Caco-2 (cell line): Measurements from ENCODE around the gene SART1. TPM values are rescaled to one million over a fixed set of nuclear protein-coding genes. Genes with fewer than 3 reads are reported as not detected.
"Not testable (repeated sequence)": the region's sequence is repeated elsewhere in the genome, so short reads cannot be mapped to it uniquely, and the experiment has no call there.

Experiments used
- BruUV-seq: library from RNA; stranded (reverse); fragments of 400-500 nt; replicated peaks from 2 replicates; lab custom pipeline; 2021; lab: Mats Ljungman, UMichigan
- CTCF ChIA-PET: fragments of 300-600 bp; sonication (Branson Sonifier 250); formaldehyde crosslinking; loops from one replicate; lab custom pipeline; 2022; ENCODE audit warnings: antibody characterized with exemption; lab: Charles Lee
- POLR2A ChIA-PET: fragments of 300-600 bp; sonication (Branson Sonifier 250); formaldehyde crosslinking; loops from one replicate; lab custom pipeline; 2022; ENCODE audit warnings: antibody characterized with exemption; lab: Charles Lee
- DNase-seq, 2 experiments: peaks; one replicate each; pipeline versions ENCODE4 v3.0.0 to v3.0.0-alpha.2; 2020 to 2022
- H3K27me3 ChIP-seq: replicated peaks from 2 replicates; pipeline ENCODE4 v1.6.0; 2011; ENCODE audit warnings: low read length; ENCODE audit not compliant: control insufficient read depth, insufficient read depth
- H3K36me3 ChIP-seq: 2 replicates; pipeline ENCODE4 v1.5.1; 2011; ENCODE audit warnings: low read length; ENCODE audit not compliant: control insufficient read depth, insufficient read depth
- H3K4me1 ChIP-seq: fragments of 250-450 bp; sonication (Bioruptor Pico); 2 replicates; pipeline ENCODE4 v1.5.1; 2020; ENCODE audit warnings: mild to moderate bottlenecking
- H3K4me3 ChIP-seq: 2 replicates; pipeline ENCODE4 v1.5.1; 2011; ENCODE audit warnings: low read depth, mild to moderate bottlenecking, control low read depth, low read length
- H3K9me3 ChIP-seq: fragments of 250-450 bp; sonication (Bioruptor Pico); 2 replicates; pipeline ENCODE4 v1.5.1; 2020; ENCODE audit warnings: mild to moderate bottlenecking, moderate library complexity
- H3K27ac Mint-ChIP-seq: one replicate; pipeline ENCODE4 v1.8.0; 2022; ENCODE audit warnings: mixed read lengths; ENCODE audit not compliant: unreplicated experiment
- H3K27me3 Mint-ChIP-seq: one replicate; pipeline ENCODE4 v1.8.0; 2022; ENCODE audit warnings: mixed read lengths; ENCODE audit not compliant: insufficient read depth, unreplicated experiment
- H3K36me3 Mint-ChIP-seq: one replicate; pipeline ENCODE4 v1.8.0; 2022; ENCODE audit warnings: mild to moderate bottlenecking, mixed read lengths; ENCODE audit not compliant: insufficient read depth, unreplicated experiment
- H3K4me1 Mint-ChIP-seq: one replicate; pipeline ENCODE4 v1.8.0; 2022; ENCODE audit warnings: low read depth, mixed read lengths; ENCODE audit not compliant: unreplicated experiment
- H3K4me3 Mint-ChIP-seq: one replicate; pipeline ENCODE4 v1.8.0; 2022; ENCODE audit warnings: mild to moderate bottlenecking, moderate library complexity, mixed read lengths; ENCODE audit not compliant: unreplicated experiment
- H3K9me3 Mint-ChIP-seq: one replicate; pipeline ENCODE4 v1.8.0; 2022; ENCODE audit warnings: mixed read lengths; ENCODE audit not compliant: unreplicated experiment
- intact Hi-C: fragments of 100-400 bp; cut with micrococcal nuclease; formaldehyde crosslinking; loops from one replicate; pipeline ENCODE4 v1.10.0; 2022; ENCODE audit not compliant: unreplicated experiment
- total RNA-seq: library from RNA; stranded (reverse); gene quantifications from 2 replicates; pipeline ENCODE4 v1.2.3, GENCODE V29; 2022
- TF ChIP-seq, protein P1 (sequence below), 2 experiments: fragments of 200-600 bp in 1 of 2; IDR thresholded peaks; 1 replicate in 1 of 2; 2 replicates in 1 of 2; pipeline versions ENCODE4 v1.5.1 to v1.8.0; 2011 to 2022; ENCODE audit warnings: antibody characterized with exemption in 1 of 2, control low read depth in 1 of 2, inconsistent platforms in 1 of 2, low read depth in 1 of 2, low read length in 1 of 2, mild to moderate bottlenecking in 1 of 2, moderate library complexity in 1 of 2; ENCODE audit not compliant: insufficient read depth in 1 of 2, severe bottlenecking in 1 of 2, unreplicated experiment in 1 of 2

SART1 gene
- total RNA-seq, 1 experiment from 2014 or later, result 78.0 TPM

DNA sequence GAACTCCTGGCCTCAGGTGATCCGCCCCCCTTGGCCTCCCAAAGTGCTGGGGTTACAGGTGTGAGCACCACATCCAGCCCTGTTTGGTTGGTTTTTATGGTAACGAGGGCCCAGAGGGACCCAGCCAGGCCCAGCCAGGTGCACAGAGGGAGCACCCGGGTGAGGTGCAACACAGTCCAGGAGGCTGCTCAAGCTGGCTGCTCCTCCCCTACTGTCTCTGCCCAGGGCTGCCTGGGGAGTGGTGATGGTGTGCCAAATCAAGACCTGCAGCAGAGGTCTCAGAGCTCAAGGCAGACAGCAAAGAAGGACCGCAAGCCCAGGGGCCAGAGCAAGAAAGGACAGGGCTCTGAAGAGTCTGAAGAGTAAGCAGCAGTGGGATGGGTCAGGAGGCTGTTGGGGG, 14.9 kb upstream of the SART1 start:
- H3K27ac Mint-ChIP-seq, result no peak overlapping the region
- DNase-seq, result no peak
- no peaks in the 10 kb centered on the region for H3K27me3 ChIP-seq
- H3K36me3 Mint-ChIP-seq, result no peaks in the 10 kb centered on the region
- ChIA-PET POLR2A (no interaction called here), CTCF (interaction anchor here (0.7 kb wide), 1 partner anchor 34 kb away, joined by 3 read pairs; no protein-coding TSS in a partner anchor)
- H3K4me3 ChIP-seq, result no peak overlapping the region
- peaks cover 2% of the 10 kb centered on the region; the same call in 1 of the 2 replicates for H3K4me1 ChIP-seq
- no peaks in the 10 kb centered on the region for H3K27me3 Mint-ChIP-seq
- intact Hi-C loops, result no loop called here
- BruUV-seq, result no TSS peak
- H3K4me1 Mint-ChIP-seq, result no peaks in the 10 kb centered on the region
- H3K4me3 Mint-ChIP-seq, result no peak overlapping the region
- TF ChIP-seq, protein P1, sequence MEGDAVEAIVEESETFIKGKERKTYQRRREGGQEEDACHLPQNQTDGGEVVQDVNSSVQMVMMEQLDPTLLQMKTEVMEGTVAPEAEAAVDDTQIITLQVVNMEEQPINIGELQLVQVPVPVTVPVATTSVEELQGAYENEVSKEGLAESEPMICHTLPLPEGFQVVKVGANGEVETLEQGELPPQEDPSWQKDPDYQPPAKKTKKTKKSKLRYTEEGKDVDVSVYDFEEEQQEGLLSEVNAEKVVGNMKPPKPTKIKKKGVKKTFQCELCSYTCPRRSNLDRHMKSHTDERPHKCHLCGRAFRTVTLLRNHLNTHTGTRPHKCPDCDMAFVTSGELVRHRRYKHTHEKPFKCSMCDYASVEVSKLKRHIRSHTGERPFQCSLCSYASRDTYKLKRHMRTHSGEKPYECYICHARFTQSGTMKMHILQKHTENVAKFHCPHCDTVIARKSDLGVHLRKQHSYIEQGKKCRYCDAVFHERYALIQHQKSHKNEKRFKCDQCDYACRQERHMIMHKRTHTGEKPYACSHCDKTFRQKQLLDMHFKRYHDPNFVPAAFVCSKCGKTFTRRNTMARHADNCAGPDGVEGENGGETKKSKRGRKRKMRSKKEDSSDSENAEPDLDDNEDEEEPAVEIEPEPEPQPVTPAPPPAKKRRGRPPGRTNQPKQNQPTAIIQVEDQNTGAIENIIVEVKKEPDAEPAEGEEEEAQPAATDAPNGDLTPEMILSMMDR (IDR thresholded peaks at IDR 0.05; ENCODE audit: insufficient read depth in 1 of 2, low read depth in 1 of 2, low read length in 1 of 2, severe bottlenecking in 1 of 2, unreplicated experiment in 1 of 2), result no peak
- H3K9me3 Mint-ChIP-seq, result no peaks in the 10 kb centered on the region
- H3K9me3 ChIP-seq, result no peaks in the 10 kb centered on the region
- H3K36me3 ChIP-seq, result no peaks in the 10 kb centered on the region

DNA sequence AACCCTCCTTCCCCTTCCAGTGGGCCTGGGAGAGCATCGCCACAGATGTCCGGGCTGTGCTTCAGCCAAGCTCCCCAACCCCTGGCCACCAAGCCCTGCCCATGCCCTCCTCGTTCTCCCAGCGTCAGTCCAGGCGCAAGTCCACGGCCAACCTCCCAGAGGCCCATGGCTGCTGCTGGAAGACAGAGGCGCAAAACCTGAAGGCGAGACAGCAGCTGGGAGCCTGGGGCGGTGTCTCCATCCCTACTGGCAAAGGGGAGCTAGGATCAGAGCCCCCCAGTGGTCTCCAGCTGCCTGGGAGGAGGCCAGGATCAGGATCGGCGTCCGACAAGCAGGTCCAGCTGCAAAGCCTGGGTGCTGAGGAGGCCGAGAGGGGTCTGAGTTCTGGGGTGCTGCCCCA, 14.4 kb upstream of the SART1 start:
- Mint-ChIP-seq H3K9me3 (no peaks in the 10 kb centered on the region), H3K36me3 (no peaks in the 10 kb centered on the region), H3K4me1 (peaks cover 3% of the 10 kb centered on the region), H3K27me3 (no peaks in the 10 kb centered on the region), H3K27ac (no peak overlapping the region), H3K4me3 (no peak overlapping the region)
- TF ChIP-seq, protein P1 (IDR thresholded peaks at IDR 0.05; ENCODE audit: insufficient read depth in 1 of 2, low read depth in 1 of 2, low read length in 1 of 2, severe bottlenecking in 1 of 2, unreplicated experiment in 1 of 2), result no peak
- intact Hi-C loops, result no loop called here
- Histone ChIP-seq H3K27me3 (no peaks in the 10 kb centered on the region), H3K9me3 (no peaks in the 10 kb centered on the region), H3K36me3 (no peaks in the 10 kb centered on the region), H3K4me1 (peaks cover 6% of the 10 kb centered on the region), H3K4me3 (no peak overlapping the region)
- ChIA-PET POLR2A (no interaction called here), CTCF (interaction anchor here (0.6 kb wide), 1 partner anchor 932 kb away, joined by 3 read pairs; no protein-coding TSS in a partner anchor)
- BruUV-seq, result no TSS peak
- DNase-seq, result no peak

DNA sequence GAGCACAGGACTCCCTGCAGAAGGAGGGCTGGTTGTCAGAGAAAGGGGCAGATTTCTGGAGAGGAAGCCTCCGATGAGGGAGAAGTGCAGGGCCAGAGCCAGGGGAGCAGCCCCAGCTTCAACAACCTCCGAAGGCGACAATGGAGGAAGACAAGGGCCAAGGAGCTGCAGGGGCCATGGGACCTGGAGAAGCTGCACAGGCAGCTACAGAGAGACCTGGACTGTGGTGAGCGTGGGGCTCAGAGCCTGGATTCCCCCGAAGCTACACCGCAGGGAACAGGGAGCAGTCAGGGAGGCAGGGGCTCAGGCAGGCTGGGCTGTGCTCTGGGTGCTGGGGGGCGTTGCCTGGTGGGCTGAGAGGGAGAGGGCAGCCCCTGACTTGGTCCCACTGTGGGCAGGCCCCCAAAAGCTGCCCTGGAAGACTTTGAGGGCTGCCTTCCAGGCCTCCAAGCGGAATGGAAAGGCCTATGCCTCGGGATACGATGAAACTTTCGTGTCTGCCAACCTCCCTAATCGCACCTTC, 13.9 kb upstream of the SART1 start:
- H3K27ac Mint-ChIP-seq, result no peak overlapping the region
- Histone ChIP-seq H3K4me3 (no peak overlapping the region), H3K4me1 (peaks cover 12% of the 10 kb centered on the region), H3K36me3 (no peaks in the 10 kb centered on the region), H3K9me3 (no peaks in the 10 kb centered on the region), H3K27me3 (no peaks in the 10 kb centered on the region)
- intact Hi-C loops, result no loop called here
- H3K27me3 Mint-ChIP-seq, result no peaks in the 10 kb centered on the region
- no peak for DNase-seq
- H3K4me1 Mint-ChIP-seq, result peaks cover 6% of the 10 kb centered on the region
- H3K9me3 Mint-ChIP-seq, result no peaks in the 10 kb centered on the region
- TF ChIP-seq, protein P1 (IDR thresholded peaks at IDR 0.05; ENCODE audit: insufficient read depth in 1 of 2, low read depth in 1 of 2, low read length in 1 of 2, severe bottlenecking in 1 of 2, unreplicated experiment in 1 of 2), result no peak
- POLR2A ChIA-PET, result no interaction called here
- BruUV-seq, result no TSS peak
- CTCF ChIA-PET, result interaction anchor here (0.6 kb wide), 1 partner anchor 933 kb away, joined by 3 read pairs; no protein-coding TSS in a partner anchor
- no peak overlapping the region for H3K4me3 Mint-ChIP-seq
- H3K36me3 Mint-ChIP-seq, result no peaks in the 10 kb centered on the region

DNA sequence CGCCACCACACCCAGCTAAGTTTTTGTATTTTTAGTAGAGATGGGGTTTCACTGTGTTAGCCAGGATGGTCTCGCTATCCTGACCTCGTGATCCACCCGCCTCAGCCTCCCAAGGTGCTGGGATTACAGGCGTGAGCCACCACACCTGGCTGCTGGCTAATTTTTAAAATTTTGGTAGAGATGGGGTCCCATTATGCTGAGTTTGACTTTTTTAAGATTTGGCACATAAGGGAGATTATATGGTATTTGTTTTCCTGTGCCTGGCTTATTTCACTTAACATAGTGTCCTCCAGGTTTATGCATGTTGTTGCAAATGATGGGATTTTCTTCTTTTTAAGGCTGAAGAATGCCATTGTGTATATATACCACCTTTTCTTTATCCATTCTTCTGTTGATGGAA, 10.8 kb upstream of the SART1 start:
- H3K4me3 Mint-ChIP-seq, H3K9me3 Mint-ChIP-seq, H3K36me3 ChIP-seq, H3K9me3 ChIP-seq, H3K27me3 Mint-ChIP-seq, intact Hi-C loops, H3K36me3 Mint-ChIP-seq, H3K27ac Mint-ChIP-seq, H3K4me3 ChIP-seq, BruUV-seq, H3K4me1 Mint-ChIP-seq, CTCF ChIA-PET, DNase-seq, H3K27me3 ChIP-seq: not testable (repeated sequence)
- POLR2A ChIA-PET, result interaction anchor here (0.7 kb wide), 1 partner anchor 89 kb away, joined by 5 read pairs; no protein-coding TSS in a partner anchor
- H3K4me1 ChIP-seq, result peaks cover 18% of the 10 kb centered on the region

DNA sequence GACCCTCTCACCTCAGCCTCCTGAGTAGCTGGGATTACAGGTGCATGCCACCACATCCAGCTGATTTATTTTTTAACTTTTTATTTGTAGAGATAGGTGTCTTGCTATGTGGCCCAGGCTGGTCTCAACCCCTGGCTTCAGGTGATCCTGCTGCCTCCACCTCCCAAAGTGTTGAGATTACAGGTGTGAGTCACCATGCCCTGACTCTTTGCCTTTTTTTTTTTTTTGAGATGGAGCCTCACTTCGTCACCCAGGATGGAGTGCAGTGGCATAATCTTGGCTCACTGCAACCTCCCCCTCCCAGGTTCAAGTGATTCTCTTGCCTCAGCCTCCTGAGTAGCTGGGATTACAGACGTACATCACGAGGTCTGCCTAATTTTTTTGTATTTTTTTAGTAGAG, 9.9 kb upstream of the SART1 start:
- H3K36me3 Mint-ChIP-seq, H3K27me3 ChIP-seq, H3K36me3 ChIP-seq, H3K27me3 Mint-ChIP-seq, H3K4me1 Mint-ChIP-seq, H3K4me3 ChIP-seq, BruUV-seq, DNase-seq, H3K9me3 ChIP-seq, POLR2A ChIA-PET, H3K9me3 Mint-ChIP-seq: not testable (repeated sequence)
- CTCF ChIA-PET, result interaction anchor here (0.6 to 1.2 kb wide), 2 partner anchors 92 to 1108 kb away, joined by 3 read pairs; no protein-coding TSS in a partner anchor
- peaks cover 21% of the 10 kb centered on the region for H3K4me1 ChIP-seq
- intact Hi-C loops, result loop anchor here (1.0 kb wide), 1 partner anchor 10 kb away; the partner anchor contains the start of gene SART1
- Mint-ChIP-seq H3K27ac (peak overlapping the region; percentile 15), H3K4me3 (peak overlapping the region; percentile 23)
